Esophagus (tissue), 2 donors: ENCODE measurements around the gene CNN2. TPM values are rescaled to one million over a fixed set of nuclear protein-coding genes. Genes with fewer than 3 reads are reported as not detected.

ENCODE experiments used
- H3K27ac ChIP-seq, 2 donors: one replicate each; pipeline ENCODE4 v1.5.1; 2013; ENCODE audit warnings: low read depth in 2 of 2, mild to moderate bottlenecking in 2 of 2, inconsistent platforms in 1 of 2, low read length in 1 of 2, moderate library complexity in 1 of 2
- H3K27me3 ChIP-seq, 2 donors: one replicate each; pipeline ENCODE4 v1.6.1; 2013; ENCODE audit warnings: low read length in 2 of 2, control low read depth in 1 of 2, mild to moderate bottlenecking in 1 of 2; ENCODE audit not compliant: insufficient read depth in 2 of 2, control insufficient read depth in 1 of 2
- H3K36me3 ChIP-seq, 2 donors: one replicate each; pipeline ENCODE4 v1.6.1; 2013; ENCODE audit warnings: low read length in 1 of 2; ENCODE audit not compliant: control insufficient read depth in 2 of 2, insufficient read depth in 2 of 2
- H3K4me1 ChIP-seq, 2 donors: one replicate each; pipeline ENCODE4 v1.6.1; 2013; ENCODE audit warnings: low read length in 1 of 2; ENCODE audit not compliant: control insufficient read depth in 2 of 2, insufficient read depth in 2 of 2
- H3K4me3 ChIP-seq, 2 donors: one replicate each; pipeline ENCODE4 v1.5.1; 2013; ENCODE audit warnings: low read length in 2 of 2, mild to moderate bottlenecking in 2 of 2, low read depth in 1 of 2, moderate library complexity in 1 of 2
- H3K9me3 ChIP-seq, 2 donors: one replicate each; pipeline ENCODE4 v1.6.1; 2013; ENCODE audit warnings: mild to moderate bottlenecking in 2 of 2, low read depth in 1 of 2, low read length in 1 of 2, moderate library complexity in 1 of 2; ENCODE audit not compliant: control insufficient read depth in 2 of 2, insufficient read depth in 1 of 2
- WGBS, 2 donors: extraction: QIAGEN DNeasy Blood & Tissue Kit; methylation state at CpG; one replicate each; pipeline ENCODE4 v1.1.7; 2013; 5-methylcytosine and 5-hydroxymethylcytosine counted together
- polyA plus RNA-seq, 2 donors: library from polyadenylated mRNA; stranded (reverse); fragments of 200-250 nt; gene quantifications; one replicate each; pipeline ENCODE4 v1.2.3, GENCODE V29; 2013
- donor health status: healthy with polysubstance abuse.
- donor health status: Bipolar disorder and iron deficiency.

CNN2 gene
- polyA plus RNA-seq, 2 donors, result 84.4 to 106 TPM

- WGBS, 2 donors, result 88% methylated on average over 15 of the region's 15 CpGs
- peaks cover 2 to 48% of the 10 kb centered on the region in 2 donors for H3K36me3 ChIP-seq
- H3K27me3 ChIP-seq, result no peaks in the 10 kb centered on the region
- no peak overlapping the region for H3K27ac ChIP-seq
- no peak overlapping the region for H3K4me3 ChIP-seq
- no peaks in the 10 kb centered on the region for H3K9me3 ChIP-seq
- peaks cover 0 to 2% of the 10 kb centered on the region in 2 donors for H3K4me1 ChIP-seq
Observed at GRCh38 chr19:988510-988909, 37.9 kb upstream of the CNN2 start.

GRCh38 chr19:989381-990081 lies 36.9 kb upstream of the CNN2 start:
- WGBS, 2 donors, result 89% methylated on average over 25 of the region's 25 CpGs
- no peaks in the 10 kb centered on the region for H3K27me3 ChIP-seq
- H3K27ac ChIP-seq, result no peak overlapping the region
- H3K36me3 ChIP-seq, result peaks cover 2 to 51% of the 10 kb centered on the region in 2 donors
- no peaks in the 10 kb centered on the region for H3K9me3 ChIP-seq
- peaks cover 0 to 2% of the 10 kb centered on the region in 2 donors for H3K4me1 ChIP-seq
- H3K4me3 ChIP-seq, result no peak overlapping the region

GRCh38 chr19:990119-990571 lies 36.3 kb upstream of the CNN2 start:
- H3K4me3 ChIP-seq, result no peak overlapping the region
- H3K27me3 ChIP-seq, result no peaks in the 10 kb centered on the region
- H3K27ac ChIP-seq, result no peak overlapping the region
- H3K4me1 ChIP-seq, result peaks cover 0 to 2% of the 10 kb centered on the region in 2 donors
- no peaks in the 10 kb centered on the region for H3K9me3 ChIP-seq
- peaks cover 2 to 53% of the 10 kb centered on the region in 2 donors for H3K36me3 ChIP-seq
- 72 to 73% methylated on average over 24 to 27 of the region's 27 CpGs for WGBS, 2 donors

GRCh38 chr19:990746-991145 lies 35.7 kb upstream of the CNN2 start:
- 89 to 91% methylated on average over 23 of the region's 23 CpGs for WGBS, 2 donors
- peaks cover 2 to 51% of the 10 kb centered on the region in 2 donors for H3K36me3 ChIP-seq
- no peak overlapping the region for H3K4me3 ChIP-seq
- peaks cover 0 to 3% of the 10 kb centered on the region in 2 donors for H3K27me3 ChIP-seq
- peaks cover 0 to under 1% of the 10 kb centered on the region in 2 donors for H3K4me1 ChIP-seq
- no peaks in the 10 kb centered on the region for H3K9me3 ChIP-seq
- H3K27ac ChIP-seq, result no peak overlapping the region

- Histone ChIP-seq H3K36me3 (peaks cover 2 to 45% of the 10 kb centered on the region in 2 donors), H3K4me3 (no peak overlapping the region), H3K4me1 (peaks cover 0 to 7% of the 10 kb centered on the region in 2 donors), H3K9me3 (peaks cover 0 to 4% of the 10 kb centered on the region in 2 donors), H3K27ac (no peak overlapping the region), H3K27me3 (peaks cover 0 to 8% of the 10 kb centered on the region in 2 donors)
- 80 to 84% methylated on average over 30 to 43 of the region's 47 CpGs for WGBS, 2 donors
Observed at GRCh38 chr19:991174-991931, 35.1 kb upstream of the CNN2 start.

GRCh38 chr19:991932-992669 lies 34.3 kb upstream of the CNN2 start:
- H3K4me3 ChIP-seq, result no peak overlapping the region
- 93 to 94% methylated on average over 37 to 42 of the region's 42 CpGs for WGBS, 2 donors
- H3K27me3 ChIP-seq, result peaks cover 0 to 8% of the 10 kb centered on the region in 2 donors
- H3K36me3 ChIP-seq, result peaks cover 2 to 40% of the 10 kb centered on the region in 2 donors
- no peak overlapping the region for H3K27ac ChIP-seq
- peaks cover 0 to 8% of the 10 kb centered on the region in 2 donors for H3K4me1 ChIP-seq
- peaks cover 0 to 4% of the 10 kb centered on the region in 2 donors for H3K9me3 ChIP-seq

- Histone ChIP-seq H3K4me1 (peaks cover 0 to 8% of the 10 kb centered on the region in 2 donors), H3K4me3 (no peak overlapping the region), H3K36me3 (peaks cover 2 to 40% of the 10 kb centered on the region in 2 donors), H3K27me3 (peaks cover 0 to 8% of the 10 kb centered on the region in 2 donors), H3K27ac (no peak overlapping the region), H3K9me3 (peaks cover 0 to 4% of the 10 kb centered on the region in 2 donors)
- 93 to 95% methylated on average over 13 of the region's 13 CpGs for WGBS, 2 donors
Observed at GRCh38 chr19:992670-993055, 33.7 kb upstream of the CNN2 start.

- WGBS, 2 donors, result 90 to 92% methylated on average over 17 of the region's 17 CpGs
- Histone ChIP-seq H3K36me3 (peaks cover 2 to 34% of the 10 kb centered on the region in 2 donors), H3K9me3 (peaks cover 0 to 4% of the 10 kb centered on the region in 2 donors), H3K27ac (no peak overlapping the region), H3K4me1 (peaks cover 0 to 8% of the 10 kb centered on the region in 2 donors), H3K27me3 (peaks cover 0 to 8% of the 10 kb centered on the region in 2 donors), H3K4me3 (no peak overlapping the region)
Observed at GRCh38 chr19:993361-993830, 33.0 kb upstream of the CNN2 start.

GRCh38 chr19:993831-994393 lies 32.5 kb upstream of the CNN2 start:
- peaks cover 0 to 8% of the 10 kb centered on the region in 2 donors for H3K27me3 ChIP-seq
- H3K4me3 ChIP-seq, result no peak overlapping the region
- WGBS, 2 donors, result 85 to 87% methylated on average over 43 of the region's 43 CpGs
- H3K27ac ChIP-seq, result no peak overlapping the region
- peaks cover 0 to 8% of the 10 kb centered on the region in 2 donors for H3K4me1 ChIP-seq
- H3K36me3 ChIP-seq, result peaks cover 0 to 32% of the 10 kb centered on the region in 2 donors
- peaks cover 0 to 4% of the 10 kb centered on the region in 2 donors for H3K9me3 ChIP-seq
